Skeletal muscle cell (primary cell): ENCODE data around the gene LRCH1.
A peak's percentile ranks its signal among the peaks of the same experiment; 100 is the strongest.

Experiments
- DNase-seq: peaks from one replicate; pipeline ENCODE4 v3.0.0-alpha.2; 2010; ENCODE audit warnings: low read depth
- H3K4me3 ChIP-seq: 2 replicates; pipeline ENCODE4 v1.5.1; 2011; ENCODE audit warnings: low read depth, mild to moderate bottlenecking, control low read depth, low read length, moderate library complexity

LRCH1 gene

GRCh38 chr13:46622630-46623256 lies 69.8 kb downstream of the LRCH1 start:
- no peak overlapping the region for H3K4me3 ChIP-seq
- DNase-seq = peak; percentile 71

GRCh38 chr13:46624353-46624752 lies 71.4 kb downstream of the LRCH1 start:
- DNase-seq = no peak
- H3K4me3 ChIP-seq = no peak overlapping the region

GRCh38 chr13:46624821-46625220 lies 71.9 kb downstream of the LRCH1 start:
- H3K4me3 ChIP-seq = no peak overlapping the region
- DNase-seq = no peak

- no peak overlapping the region for H3K4me3 ChIP-seq
- no peak for DNase-seq
Observed at GRCh38 chr13:46627462-46627861, 74.5 kb downstream of the LRCH1 start.

GRCh38 chr13:46628622-46629365 lies 75.8 kb downstream of the LRCH1 start:
- no peak for DNase-seq
- H3K4me3 ChIP-seq = no peak overlapping the region

GRCh38 chr13:46629811-46630413 lies 76.9 kb downstream of the LRCH1 start:
- no peak overlapping the region for H3K4me3 ChIP-seq
- DNase-seq = no peak

- no peak for DNase-seq
- no peak overlapping the region for H3K4me3 ChIP-seq
Observed at GRCh38 chr13:46630431-46631178, 77.6 kb downstream of the LRCH1 start.

GRCh38 chr13:46631179-46631542 lies 78.2 kb downstream of the LRCH1 start:
- no peak overlapping the region for H3K4me3 ChIP-seq
- DNase-seq = no peak

GRCh38 chr13:46632176-46632575 lies 79.2 kb downstream of the LRCH1 start:
- no peak overlapping the region for H3K4me3 ChIP-seq
- DNase-seq = no peak

GRCh38 chr13:46633416-46633815 lies 80.4 kb downstream of the LRCH1 start:
- DNase-seq = peak; percentile 72
- no peak overlapping the region for H3K4me3 ChIP-seq

- no peak overlapping the region for H3K4me3 ChIP-seq
- DNase-seq = no peak
Observed at GRCh38 chr13:46636451-46636850, 83.5 kb downstream of the LRCH1 start.

GRCh38 chr13:46637213-46637612 lies 84.2 kb downstream of the LRCH1 start:
- no peak for DNase-seq
- no peak overlapping the region for H3K4me3 ChIP-seq

GRCh38 chr13:46638262-46638661 lies 85.3 kb downstream of the LRCH1 start:
- H3K4me3 ChIP-seq = no peak overlapping the region
- DNase-seq = no peak

- no peak for DNase-seq
- no peak overlapping the region for H3K4me3 ChIP-seq
Observed at GRCh38 chr13:46639033-46639981, 86.3 kb downstream of the LRCH1 start.

- DNase-seq = no peak
- no peak overlapping the region for H3K4me3 ChIP-seq
Observed at GRCh38 chr13:46640843-46641242, 87.9 kb downstream of the LRCH1 start.

GRCh38 chr13:46641274-46642081 lies 88.5 kb downstream of the LRCH1 start:
- no peak overlapping the region for H3K4me3 ChIP-seq
- no peak for DNase-seq

GRCh38 chr13:46642254-46642653 lies 89.3 kb downstream of the LRCH1 start:
- H3K4me3 ChIP-seq = no peak overlapping the region
- no peak for DNase-seq

GRCh38 chr13:46643165-46643777 lies 90.3 kb downstream of the LRCH1 start:
- no peak overlapping the region for H3K4me3 ChIP-seq
- no peak for DNase-seq
